T-helper 22 cell (primary cell): ENCODE measurements around the gene ANO2.

Experiments
- DNase-seq: peaks from one replicate; pipeline ENCODE4 v3.0.0-alpha.2; 2020; ENCODE audit warnings: low read depth

Gene ANO2

DNA sequence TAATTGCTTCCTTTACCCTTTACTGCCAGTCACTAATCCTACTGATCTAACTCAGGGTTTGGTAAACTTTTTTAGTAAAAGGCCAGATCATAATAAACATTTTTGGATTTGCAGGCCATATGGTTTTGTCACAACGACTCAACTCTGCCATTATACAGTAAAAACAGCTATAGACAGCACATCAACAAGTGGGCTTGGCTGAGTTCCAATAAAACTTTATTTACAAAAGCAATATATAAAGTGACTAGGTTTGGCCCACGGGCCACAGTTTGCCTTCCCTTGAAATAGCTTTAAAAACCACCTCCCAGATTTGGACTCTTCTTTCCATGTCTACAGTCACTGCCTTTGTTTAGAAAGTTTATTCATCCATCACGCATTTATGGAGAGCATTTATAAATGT lies 366.3 kb downstream of the ANO2 start:
- DNase-seq, result no peak

DNA sequence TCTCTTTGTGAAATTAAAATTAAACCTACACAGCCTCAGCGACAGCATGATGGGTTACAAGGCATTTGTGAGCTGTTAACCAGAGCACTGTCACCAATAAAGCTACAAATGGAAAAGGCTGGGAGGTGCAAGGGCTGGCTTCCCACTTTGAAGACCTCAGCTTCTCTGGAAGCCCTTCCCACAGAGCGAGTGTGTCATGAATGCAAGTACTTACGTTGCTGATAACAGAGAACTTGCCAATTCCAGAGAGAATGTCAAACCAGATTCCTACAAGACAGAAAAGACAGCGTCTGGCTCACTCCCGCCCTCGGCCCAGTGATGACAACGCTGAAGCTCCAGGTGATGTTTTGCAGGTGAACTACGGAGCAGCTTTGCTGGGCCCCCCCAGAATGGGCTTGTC lies 367.3 kb downstream of the ANO2 start:
- DNase-seq, result no peak

DNA sequence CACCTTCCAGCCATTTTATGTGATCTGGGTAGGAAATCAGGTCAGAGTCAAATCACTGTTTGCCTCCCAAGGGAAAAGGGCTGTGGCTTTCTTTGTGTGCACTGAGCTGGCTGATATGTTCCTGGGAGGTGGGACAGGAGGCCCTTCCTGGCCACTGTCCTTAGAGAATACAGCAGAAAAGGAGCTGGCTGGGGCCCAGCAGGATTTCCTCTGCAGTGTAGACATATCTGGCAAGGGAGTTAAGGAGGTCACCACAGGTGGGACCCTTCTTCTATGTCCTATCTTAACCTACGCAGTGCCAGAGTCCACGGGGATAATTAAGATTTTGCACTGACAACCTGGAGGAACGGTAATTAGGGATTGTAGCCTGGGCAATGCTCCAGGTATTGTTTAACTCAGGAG lies 367.8 kb downstream of the ANO2 start:
- no peak for DNase-seq

DNA sequence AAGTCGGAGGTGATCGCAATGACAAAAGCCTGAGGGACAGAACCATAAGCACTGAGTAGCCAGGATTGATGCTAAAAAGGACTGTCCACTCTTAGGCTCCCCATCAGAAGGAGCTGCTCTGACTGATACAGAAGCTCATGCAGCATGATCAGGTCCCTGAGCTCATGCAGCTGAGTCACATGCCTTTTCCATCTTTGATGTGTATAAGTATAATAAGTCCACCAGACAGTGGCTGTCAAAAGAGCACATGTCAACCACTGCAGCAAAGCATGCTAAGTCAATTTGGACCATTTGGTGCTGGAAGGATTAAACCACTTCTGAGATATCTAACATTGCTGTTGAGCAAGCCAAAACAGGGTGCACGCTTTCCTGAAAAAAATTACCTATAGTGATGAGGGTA lies 369.1 kb downstream of the ANO2 start:
- DNase-seq, result no peak

DNA sequence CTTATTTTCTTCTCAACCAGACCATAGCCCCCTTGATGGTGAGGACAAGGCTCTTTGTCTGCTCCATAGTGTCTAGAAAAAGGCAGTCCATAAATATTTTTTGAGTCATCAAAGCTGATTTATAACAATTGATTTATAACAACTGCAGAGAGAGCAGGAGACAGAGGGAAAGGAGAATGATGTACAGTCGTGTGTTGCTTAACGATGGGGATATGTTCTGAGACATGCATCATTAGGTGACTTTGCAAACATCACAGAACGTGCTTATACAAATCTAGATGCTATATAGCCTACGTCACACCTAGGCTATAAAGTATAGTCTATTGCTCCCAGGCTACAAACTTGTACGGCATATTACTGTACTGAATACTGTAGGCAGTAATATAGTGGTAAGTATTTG lies 369.8 kb downstream of the ANO2 start:
- no peak for DNase-seq

DNA sequence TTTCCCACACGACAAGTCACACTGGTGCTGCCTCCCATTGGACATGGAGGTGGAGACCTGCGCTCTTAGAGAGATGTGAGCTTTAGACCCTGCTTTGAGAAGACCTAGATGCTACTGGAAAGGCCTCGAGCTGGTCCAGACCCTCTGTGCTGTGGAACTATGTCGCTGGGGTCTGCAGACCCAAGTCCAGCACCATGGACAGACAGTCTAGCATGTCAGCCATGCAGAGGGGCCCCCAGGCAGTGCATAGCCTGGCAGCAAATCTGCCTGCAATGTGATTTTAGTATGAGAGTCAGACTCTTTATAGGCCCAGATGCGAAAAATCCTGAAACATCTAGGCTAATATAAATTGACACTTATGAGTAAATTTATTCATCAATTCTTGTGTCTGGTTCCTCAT lies 371.7 kb downstream of the ANO2 start:
- no peak for DNase-seq

DNA sequence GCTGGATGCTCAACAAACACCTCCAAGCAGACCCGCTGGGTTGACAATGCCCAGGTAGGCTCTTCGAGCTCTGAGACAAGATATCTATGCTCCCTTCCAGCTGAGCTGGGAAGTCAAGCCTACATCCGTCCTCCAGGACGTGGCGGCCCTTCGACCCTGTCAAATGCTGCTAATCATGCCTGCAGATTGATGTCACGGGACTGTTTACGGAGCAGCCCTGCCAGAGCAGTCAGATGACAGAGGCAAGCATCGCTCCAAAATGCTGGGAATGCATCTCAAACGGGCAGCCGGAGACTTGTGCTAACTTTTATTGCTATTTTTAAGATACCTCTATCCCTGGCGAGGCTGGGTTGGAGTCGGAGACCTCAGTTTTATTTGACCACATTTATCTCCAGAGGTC lies 373.9 kb downstream of the ANO2 start:
- no peak for DNase-seq

DNA sequence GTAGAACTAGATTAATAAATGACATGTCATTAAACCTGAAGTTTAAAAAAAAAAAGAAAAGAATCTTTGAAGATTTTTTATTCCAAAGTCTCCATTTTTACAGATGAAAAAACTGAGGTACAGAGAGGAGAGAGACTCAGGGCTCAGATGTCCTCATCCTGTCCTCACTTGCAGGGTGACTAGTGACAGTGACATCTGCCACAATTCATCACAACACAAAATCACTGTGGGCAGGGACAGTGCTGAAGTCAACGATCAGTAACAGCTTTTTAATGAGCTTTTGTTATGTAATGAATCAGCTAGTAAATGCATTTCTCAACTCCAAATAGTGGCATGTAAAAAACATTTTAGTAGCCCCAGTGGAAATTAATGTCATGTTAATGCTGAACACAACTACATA lies 374.6 kb downstream of the ANO2 start:
- DNase-seq, result no peak

DNA sequence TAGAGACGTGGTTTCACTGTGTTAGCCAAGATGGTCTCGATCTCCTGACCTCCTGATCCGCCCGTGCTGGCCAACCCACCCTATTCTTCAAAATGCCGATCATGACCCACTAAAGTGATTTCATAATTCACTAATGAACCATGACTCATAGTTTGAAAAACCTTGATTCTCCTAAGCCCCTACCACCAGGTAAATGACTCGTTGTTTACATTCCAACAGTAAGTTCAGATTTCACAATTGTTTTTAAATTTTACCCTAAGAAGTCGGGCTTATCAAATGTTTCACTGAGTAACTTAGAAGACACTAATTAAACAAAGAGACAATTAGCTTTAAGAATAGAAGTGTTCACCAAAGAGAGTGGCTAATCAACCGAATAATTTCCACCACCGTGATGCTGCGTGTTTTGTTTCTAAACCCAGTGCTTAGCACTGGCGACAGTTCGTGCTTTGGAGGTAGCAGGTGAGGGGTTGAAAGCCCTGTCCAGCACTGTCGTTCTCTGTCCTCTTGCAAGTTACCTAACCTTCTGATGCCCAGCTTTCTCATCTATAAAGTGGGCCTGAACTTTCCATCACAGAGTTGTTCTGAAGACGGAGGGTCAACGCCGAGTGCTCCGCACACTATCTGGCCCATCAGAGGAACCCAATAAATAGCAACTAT lies 376.6 kb downstream of the ANO2 start:
- no peak for DNase-seq

DNA sequence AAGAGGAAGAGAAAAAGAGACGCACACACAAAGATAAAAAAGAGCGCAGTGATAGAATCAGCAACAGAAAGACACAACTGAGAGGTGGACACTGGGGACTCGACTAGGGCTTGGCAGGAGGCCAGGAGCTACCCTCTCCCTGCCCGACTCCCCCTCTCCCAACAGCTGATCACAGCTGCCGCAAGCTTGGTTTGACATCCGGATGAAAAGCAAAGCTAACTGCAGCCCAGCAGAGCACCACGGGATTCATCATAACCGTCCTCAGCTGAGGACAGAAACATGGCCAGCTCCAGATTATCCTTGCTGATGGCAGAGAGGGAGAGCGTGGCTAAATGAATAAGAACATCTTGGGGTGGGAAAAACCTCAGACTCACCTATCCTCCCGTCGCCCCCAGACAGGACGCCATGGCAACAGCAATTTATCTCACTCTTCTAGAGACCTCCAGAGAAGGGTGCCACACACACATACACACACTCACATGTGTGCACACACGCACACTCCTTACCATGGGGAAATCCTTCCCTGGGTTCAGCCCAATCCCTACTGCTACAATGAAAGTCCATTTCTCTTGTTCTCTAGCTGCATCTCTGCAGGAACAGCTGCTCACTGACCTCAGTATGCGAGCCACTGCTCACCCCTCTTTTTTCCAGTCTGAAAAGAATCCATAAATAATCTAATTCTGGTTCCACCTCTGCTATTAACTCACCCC lies 377.9 kb downstream of the ANO2 start:
- DNase-seq, result no peak

DNA sequence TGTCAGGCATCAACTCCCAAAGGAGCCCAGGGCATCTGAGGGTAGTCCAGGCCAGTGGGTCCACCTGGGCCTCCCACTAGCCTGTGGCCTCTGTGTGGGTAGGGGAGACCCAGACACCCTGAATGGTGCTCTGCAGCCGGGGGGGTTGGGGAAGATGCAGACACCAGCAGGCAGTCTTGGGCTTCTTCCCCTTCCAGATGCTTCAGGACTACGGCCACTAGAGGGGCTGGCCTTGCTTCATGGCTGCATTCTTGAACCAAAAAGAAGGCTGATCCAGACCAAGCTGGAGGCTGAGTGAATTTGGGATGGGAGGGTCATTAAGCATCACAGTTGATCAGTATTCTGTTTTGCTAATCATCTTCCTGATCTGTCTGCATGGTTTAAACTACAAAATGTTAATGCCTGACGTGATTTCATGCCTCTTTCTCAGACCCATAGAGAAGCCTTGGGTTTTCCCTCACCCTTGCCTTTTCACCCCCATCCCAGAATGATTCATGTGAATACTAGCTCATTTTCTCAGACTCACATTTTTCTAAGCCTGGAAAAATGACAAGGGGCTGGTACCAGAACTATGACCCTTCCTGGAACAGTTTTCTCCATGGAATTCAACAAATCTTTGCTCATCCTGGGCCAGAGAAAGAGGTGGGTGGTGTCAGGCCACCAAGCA lies 379.0 kb downstream of the ANO2 start:
- no peak for DNase-seq

DNA sequence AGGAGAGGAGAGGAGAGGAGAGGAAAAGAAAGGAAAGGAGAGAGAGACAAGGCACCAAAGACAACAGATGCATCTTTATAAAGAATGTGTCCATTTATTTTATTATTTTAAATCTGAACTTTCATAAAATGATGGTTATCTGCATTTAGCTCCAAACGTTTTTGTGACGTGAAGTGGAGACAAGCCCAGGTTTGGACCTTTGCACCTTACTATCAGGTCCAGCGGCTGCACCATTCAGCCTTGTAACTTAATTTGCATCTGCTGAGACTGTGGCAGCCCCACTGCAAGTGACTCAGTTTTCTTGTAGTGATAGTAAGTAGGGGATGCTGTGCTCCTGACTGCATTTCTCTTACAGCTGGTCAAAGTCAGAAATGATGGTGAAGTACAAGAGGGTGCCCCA lies 382.5 kb downstream of the ANO2 start:
- no peak for DNase-seq

DNA sequence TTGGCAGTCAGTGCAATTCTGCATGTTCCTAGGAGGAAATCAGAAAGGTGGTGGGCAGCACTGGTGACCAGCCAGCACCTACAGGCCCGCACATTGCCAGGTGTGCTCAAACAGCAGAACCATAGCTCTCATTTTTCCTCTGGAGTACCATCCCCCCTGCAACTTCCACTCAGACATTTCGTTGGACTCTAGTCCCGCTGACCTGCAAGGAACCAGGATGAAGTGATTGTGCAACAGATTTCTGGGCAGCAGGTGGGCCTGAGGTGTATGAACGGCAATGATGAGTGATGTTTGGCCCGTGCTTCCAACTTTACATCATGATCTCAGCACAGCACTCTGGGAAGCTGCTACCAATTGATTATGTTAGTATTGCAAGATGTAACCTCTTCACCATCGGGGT lies 383.2 kb downstream of the ANO2 start:
- DNase-seq, result no peak

DNA sequence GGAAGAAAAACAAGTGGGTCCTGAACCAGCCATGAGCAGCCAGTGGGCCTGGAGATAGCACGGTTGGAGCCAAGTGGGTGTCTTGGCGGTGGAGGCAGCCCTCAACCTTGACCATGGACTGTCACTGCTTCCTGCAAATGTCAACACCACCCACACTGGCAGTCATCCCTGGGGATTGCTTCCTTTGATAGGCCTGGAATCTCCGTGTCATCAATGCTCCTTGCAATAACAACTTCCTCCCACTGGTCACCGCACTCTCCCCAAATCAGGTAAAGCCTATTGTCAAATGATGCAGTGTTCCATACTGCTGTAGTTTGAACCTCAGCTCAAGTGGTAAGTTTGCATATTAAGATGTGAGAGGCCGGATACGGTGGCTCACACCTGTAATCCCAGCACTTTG lies 384.0 kb downstream of the ANO2 start:
- no peak for DNase-seq

DNA sequence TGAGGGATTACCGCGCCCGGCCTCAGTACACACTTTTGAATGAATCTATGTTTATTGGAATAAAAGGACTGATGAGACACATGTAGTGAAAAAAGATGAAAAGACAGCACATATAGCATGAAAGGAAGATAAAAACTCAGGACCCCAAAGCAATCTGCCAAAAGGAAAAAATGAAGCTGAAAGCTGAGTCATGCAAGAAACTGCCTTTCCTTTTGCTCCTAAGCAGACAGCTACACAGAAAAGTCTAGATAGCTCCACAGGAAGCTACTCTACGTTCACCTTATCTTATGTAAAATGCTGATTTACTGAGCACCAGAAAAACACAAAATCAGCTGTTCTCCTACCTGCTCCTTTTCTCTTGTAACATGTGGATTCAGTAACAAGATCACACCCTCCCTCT lies 384.8 kb downstream of the ANO2 start:
- DNase-seq, result no peak

DNA sequence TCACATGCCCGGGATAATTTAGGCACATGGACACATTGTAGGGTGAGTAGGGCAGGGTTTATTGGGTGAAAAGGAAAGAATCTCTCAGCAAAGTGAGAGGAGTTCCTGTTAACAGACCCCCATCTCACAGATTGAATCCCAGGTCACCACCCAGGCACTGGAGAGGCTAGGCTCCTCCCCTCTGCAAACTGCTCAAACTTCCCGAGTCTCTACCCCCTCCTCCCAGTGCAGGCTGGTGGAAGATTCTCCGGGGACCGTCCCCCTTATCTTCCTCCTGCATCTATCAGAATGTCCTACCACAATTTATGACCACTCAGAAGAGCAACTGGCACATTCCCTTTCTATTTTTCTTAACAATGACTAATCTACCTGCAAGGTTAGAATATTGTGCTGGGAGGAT lies 387.2 kb downstream of the ANO2 start:
- DNase-seq, result no peak

DNA sequence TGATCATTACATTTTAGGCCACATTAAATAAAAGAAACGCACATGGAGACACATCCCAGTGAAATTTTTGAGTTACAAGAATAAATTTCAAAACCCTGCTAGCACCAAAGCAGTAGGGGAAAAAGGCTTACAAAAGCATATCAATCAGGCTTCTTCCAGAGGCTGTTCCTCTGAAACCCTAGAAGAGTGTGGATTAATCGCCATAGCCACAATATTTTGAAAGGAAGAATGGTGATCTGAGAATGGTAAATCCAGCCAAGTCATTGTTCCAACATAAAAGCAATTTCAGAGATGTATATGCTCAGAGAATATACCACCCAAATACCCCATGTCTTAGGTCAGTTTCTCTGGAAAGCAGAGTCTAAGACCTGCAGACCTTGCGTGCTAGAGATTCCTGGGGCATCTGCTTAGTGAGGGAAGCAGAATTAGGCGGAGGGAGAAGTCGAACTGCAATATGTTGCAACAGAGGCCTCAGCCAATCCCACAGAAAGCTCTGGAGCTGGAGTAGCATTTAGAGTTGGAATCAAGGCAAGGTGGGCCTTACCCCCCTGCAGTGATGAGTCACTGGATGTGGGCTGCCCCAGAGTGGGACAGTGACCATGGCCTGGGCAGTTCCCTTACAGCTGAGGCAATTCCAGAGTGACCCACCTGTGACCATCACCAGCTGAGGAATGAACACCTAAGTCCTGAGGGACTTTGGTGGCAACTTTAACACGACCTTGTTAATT lies 387.9 kb downstream of the ANO2 start:
- DNase-seq, result no peak

DNA sequence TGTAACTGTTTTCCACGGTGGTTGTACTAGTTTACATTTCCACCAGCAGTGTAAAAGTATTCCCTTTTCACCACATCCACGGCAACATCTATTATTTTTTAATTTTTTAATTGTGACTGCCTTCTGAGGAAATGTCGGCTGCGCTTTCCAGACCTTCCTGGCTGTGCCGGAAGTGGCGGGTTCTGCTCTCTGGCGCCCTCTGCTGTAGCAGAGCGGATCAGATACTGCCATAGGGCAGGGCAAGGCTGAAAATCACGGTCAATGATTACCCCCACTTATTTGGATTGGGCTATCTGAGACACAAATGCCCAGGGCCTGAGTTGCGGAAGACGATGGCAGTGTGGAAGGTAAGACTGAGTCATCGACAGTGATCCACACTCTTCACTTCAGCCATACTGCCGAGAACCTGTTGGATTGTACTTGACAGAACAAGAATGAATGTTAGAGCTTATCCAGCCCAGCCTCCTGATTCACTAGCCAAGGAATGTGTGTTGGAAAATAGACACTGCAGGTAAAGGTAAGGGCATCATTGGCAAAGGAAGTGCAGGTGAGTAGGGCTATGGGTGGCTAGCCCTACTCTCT lies 388.9 kb downstream of the ANO2 start:
- DNase-seq, result no peak

DNA sequence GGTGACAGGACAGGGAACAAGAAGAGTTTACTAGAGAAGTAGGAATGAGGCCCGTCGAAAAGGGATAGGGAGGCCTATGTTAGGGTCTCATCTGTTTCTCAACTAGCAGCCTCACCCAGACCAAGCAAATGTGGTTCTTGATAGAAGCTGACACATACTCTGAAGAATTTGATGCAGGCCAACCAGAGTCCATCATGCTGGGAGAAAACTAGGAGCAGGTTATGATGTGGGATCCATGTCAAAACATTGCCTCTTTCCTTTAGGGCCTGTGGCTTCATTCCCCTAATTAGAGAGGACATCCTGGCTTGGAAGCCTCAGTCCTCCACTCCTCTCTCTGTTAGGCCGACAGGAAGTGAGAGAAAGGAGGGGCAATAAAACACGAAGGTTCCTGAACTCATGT lies 390.3 kb downstream of the ANO2 start:
- no peak for DNase-seq

DNA sequence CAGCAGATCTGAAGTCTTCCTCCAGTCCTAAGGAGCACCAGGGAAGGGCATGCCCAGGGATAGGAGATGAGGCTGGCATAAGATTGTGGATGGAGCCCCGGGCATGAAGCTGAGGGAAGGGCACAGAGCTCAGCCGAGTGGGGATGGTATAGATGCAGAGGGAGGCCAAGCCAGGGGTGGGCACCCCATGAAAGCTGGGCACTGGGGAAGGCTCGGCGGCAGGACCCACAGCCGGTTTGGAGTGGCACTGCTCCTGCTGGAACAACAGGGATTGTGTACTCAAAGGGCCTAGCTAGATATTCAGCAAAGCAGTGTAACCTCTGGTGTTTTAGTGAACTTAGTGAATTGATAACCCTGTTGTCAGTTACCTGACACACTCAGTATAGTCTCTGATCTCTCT lies 396.0 kb downstream of the ANO2 start:
- DNase-seq, result no peak

DNA sequence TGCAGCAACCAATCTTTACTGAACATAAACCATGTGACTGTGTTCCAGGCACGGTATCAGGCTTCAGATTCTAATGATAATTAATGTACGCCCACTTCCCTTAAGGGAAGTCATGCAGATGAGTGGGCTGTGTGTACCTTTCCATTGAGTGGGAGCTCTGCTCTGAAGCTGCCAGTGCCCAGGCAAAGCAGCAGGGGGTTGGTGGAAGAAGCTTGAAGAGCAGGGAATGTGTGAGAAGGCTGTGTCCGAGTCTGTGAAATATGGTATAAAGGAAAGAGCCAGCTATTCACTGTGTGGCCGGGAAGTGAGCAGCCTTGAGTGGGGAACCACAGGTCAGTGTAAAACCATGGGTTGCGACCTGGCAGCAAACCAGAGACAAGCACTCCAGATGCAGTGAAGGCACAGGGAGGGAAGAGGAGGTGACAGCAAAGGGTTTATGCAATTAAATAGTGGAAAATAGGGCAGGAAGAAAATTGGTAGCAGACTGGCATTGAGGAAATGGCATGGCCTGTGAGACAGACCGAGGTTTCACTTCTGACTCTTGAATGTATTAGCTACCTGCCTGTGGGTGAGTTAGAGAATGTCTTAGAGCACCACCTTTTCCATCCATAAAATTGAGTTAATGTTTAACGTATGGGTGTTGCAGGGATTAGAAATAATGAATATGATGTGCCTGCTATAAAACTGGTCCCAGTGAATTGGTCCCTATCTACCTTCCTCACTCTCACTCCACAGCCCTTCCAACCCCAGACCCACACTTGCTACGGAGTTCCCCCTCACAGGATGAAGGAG lies 396.7 kb downstream of the ANO2 start:
- DNase-seq, result no peak

DNA sequence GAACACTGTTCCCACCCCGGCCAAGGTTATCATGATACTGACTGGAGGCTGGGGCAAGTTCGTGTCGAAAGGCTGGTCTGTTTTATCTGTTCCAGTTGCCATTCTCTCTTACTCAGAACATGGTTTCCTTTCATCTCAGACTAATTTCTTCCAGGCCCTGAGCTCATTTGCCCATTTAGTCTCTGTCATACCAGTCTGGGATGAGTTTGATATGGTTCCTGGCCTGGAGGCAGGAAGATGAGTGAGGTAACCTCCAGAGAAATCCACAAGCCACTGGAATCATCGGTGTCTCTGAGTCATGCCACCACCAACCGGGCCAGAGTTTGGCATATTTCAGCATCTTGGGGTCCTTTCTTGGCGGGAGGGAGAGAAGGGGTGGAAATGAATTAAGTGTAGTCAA lies 398.4 kb downstream of the ANO2 start:
- no peak for DNase-seq
